Brain microvascular endothelial cell (primary cell): ENCODE data around the gene CAPN7.

Experiments
- DNase-seq: peaks from one replicate; pipeline ENCODE4 v3.0.0-alpha.2; 2020
- H3K27ac ChIP-seq: fragments of 250-450 bp; sonication (Bioruptor Pico); 2 replicates; pipeline ENCODE4 v1.5.1; 2020; ENCODE audit warnings: mild to moderate bottlenecking, moderate library complexity
- H3K27me3 ChIP-seq: fragments of 250-450 bp; sonication (Bioruptor Pico); replicated peaks from 2 replicates; pipeline ENCODE4 v1.5.1; 2020; ENCODE audit warnings: mild to moderate bottlenecking
- H3K36me3 ChIP-seq: fragments of 250-450 bp; sonication (Bioruptor Pico); replicated peaks from 2 replicates; pipeline ENCODE4 v1.5.1; 2020; ENCODE audit warnings: mild to moderate bottlenecking
- H3K4me3 ChIP-seq: 2 replicates; pipeline ENCODE4 v1.5.1; 2011; ENCODE audit warnings: low read depth, mild to moderate bottlenecking, control low read depth, low read length, moderate library complexity
- in situ Hi-C: cut with HindIII; loops from 2 replicates; pipeline ENCODE4 v1.10.0; 2017; ENCODE audit warnings: low sequenced_read_pairs, low pct_ligation_motif_present
- TF ChIP-seq, protein P1 (sequence below): IDR thresholded peaks from 2 replicates; pipeline ENCODE4 v1.5.1; 2011; ENCODE audit warnings: low read depth, mild to moderate bottlenecking, moderate library complexity, low read length, control low read depth, inconsistent platforms; ENCODE audit errors: missing control alignments

CAPN7 gene

DNA sequence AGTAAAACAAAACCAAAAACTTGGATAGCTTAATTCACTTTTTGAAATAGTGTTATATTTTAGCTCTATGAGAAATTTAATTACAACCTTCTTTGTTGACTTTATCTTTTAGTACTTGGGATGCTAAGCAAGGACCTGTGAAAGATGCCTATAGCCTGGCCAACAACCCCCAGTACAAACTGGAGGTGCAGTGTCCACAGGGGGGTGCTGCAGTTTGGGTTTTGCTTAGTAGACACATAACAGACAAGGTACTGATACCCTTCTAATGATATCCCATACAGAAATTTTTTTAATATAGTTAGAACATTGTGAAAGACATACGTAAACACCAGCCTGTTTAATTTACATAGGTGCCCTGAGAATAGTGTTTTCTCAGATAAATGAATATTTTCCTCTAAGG lies 35.3 kb downstream of the CAPN7 start:
- Histone ChIP-seq H3K36me3 (peaks cover 46% of the 10 kb centered on the region), H3K27me3 (no peaks in the 10 kb centered on the region), H3K4me3 (no peak overlapping the region), H3K27ac (no peak overlapping the region)
- TF ChIP-seq, protein P1, sequence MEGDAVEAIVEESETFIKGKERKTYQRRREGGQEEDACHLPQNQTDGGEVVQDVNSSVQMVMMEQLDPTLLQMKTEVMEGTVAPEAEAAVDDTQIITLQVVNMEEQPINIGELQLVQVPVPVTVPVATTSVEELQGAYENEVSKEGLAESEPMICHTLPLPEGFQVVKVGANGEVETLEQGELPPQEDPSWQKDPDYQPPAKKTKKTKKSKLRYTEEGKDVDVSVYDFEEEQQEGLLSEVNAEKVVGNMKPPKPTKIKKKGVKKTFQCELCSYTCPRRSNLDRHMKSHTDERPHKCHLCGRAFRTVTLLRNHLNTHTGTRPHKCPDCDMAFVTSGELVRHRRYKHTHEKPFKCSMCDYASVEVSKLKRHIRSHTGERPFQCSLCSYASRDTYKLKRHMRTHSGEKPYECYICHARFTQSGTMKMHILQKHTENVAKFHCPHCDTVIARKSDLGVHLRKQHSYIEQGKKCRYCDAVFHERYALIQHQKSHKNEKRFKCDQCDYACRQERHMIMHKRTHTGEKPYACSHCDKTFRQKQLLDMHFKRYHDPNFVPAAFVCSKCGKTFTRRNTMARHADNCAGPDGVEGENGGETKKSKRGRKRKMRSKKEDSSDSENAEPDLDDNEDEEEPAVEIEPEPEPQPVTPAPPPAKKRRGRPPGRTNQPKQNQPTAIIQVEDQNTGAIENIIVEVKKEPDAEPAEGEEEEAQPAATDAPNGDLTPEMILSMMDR = peak; percentile 56
- in situ Hi-C loops = no loop called here
- DNase-seq = peak; percentile 7

DNA sequence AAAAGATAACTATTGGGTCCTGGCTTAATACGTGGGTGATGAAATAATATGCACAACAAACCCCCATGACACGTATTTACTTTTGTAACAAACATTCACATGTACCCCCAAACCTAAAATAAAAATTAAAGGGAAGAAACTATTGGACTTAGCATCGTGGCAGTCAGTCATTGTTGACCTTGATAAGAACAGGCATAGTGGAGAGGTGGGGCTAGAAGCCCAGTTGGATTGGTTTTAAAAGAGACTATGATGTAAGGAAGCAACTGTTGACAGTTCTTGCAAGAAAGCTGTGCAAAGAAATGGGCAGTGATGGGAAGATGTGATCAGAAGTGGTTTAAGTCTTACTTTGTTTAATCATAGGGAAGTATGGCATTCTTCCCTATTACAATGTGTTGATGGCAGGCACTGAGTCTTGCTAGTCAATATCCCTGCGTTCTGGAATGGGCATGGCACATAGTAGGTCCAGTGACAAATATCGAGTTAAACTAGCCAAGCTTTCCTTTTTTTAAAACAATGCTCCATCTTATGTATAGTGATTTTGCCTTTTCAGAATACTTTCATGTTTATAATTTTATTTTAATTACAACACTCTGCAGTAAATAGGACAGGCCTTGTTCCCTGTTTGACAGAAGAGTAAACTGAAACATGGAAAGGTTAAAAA lies 37.9 kb downstream of the CAPN7 start:
- DNase-seq = no peak
- Histone ChIP-seq H3K27ac (no peak overlapping the region), H3K4me3 (no peak overlapping the region), H3K27me3 (no peaks in the 10 kb centered on the region), H3K36me3 (peaks cover 52% of the 10 kb centered on the region)
- in situ Hi-C loops = no loop called here
- TF ChIP-seq, protein P1 = no peak

DNA sequence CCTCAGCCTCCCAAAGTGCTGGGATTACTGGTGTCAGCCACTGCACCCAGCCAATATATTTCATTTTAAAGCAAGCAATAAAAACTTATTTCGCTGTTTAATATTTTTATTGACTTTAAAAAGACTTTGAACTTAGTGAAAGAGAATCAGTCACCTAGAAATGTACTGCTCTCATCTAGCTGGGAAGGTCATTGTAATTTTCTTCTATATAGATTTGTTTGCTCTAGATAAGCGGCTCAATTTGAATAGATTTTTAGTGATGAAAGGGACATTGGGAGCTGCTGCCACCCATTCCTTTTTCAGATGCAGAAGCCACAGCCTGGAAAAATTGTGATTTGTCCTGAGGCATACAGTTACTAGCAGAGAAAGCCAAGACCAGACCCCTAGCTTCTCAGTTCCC lies 40.1 kb downstream of the CAPN7 start:
- peaks cover 61% of the 10 kb centered on the region for H3K36me3 ChIP-seq

DNA sequence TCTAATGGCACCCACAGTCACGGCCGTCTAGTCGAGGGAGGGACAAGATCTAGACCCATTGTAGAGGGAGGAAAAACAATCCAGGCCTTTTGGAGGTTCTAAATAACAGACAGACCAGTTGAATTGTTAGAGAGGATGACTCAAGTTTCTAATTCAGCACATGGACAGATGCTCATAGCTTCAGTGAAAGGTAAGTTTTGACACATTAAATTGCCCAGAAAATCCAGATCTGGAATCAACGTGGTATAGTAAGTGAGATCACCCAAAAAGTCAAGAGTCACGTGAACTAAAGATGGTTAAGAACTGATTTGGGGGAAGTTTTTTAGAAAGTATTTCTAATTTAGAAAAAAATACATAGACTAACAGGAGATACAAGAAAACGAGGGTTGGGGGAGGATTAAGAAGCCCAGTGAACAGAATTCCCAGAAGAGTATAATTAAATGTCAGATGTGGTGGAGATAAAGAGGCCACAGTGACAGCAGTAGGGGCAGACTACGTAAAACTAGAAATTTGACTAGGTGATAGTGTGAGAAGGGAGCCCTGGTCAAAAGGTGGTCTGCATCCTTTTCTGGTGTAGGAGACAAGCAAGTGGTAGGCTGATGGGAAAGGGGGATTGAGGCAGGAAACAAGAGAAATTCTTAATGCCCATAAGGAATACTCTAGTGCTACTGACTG lies 47.1 kb downstream of the CAPN7 start:
- no peak for DNase-seq
- TF ChIP-seq, protein P1 = no peak
- peaks cover 74% of the 10 kb centered on the region for H3K36me3 ChIP-seq
- in situ Hi-C loops = no loop called here
- H3K4me3 ChIP-seq = no peak overlapping the region
- no peak overlapping the region for H3K27ac ChIP-seq
- H3K27me3 ChIP-seq = no peaks in the 10 kb centered on the region

More for the DNA sequence above, 40.1 kb downstream of the CAPN7 start:
- Histone ChIP-seq H3K27ac (no peak overlapping the region), H3K4me3 (no peak overlapping the region), H3K27me3 (no peaks in the 10 kb centered on the region)
- TF ChIP-seq, protein P1 = no peak
- in situ Hi-C loops = no loop called here
- no peak for DNase-seq

DNA sequence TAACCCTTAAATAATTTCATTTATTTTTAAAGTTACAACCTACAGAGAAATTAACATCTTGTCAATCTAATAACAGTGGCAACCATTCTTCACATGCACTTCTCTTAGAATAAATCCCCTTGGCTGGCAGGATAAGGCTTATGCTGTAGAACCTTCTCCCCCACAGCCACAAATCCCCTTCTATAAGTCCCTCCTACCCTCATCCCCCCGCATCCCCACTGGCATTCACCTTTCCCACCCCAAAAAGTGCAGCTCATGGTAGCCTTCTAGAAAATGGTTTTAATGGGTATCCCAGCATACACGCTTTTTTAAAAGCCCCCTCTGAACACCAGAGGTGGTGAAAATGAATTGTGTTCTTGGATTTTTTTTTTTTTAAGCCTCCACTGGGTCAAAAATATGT lies 49.2 kb downstream of the CAPN7 start:
- no peak overlapping the region for H3K27ac ChIP-seq
- peaks cover 84% of the 10 kb centered on the region for H3K36me3 ChIP-seq
- no peak overlapping the region for H3K4me3 ChIP-seq
- H3K27me3 ChIP-seq = no peaks in the 10 kb centered on the region
- no peak for DNase-seq
- TF ChIP-seq, protein P1 = no peak
- in situ Hi-C loops = no loop called here
